Measurements from ENCODE around the gene DEGS2. TPM values are rescaled to one million over a fixed set of nuclear protein-coding genes. Genes with fewer than 3 reads are reported as not detected.

The DEGS2 gene
- total RNA-seq, 1 experiment from 2014 or later, result 0.07 TPM

DNA sequence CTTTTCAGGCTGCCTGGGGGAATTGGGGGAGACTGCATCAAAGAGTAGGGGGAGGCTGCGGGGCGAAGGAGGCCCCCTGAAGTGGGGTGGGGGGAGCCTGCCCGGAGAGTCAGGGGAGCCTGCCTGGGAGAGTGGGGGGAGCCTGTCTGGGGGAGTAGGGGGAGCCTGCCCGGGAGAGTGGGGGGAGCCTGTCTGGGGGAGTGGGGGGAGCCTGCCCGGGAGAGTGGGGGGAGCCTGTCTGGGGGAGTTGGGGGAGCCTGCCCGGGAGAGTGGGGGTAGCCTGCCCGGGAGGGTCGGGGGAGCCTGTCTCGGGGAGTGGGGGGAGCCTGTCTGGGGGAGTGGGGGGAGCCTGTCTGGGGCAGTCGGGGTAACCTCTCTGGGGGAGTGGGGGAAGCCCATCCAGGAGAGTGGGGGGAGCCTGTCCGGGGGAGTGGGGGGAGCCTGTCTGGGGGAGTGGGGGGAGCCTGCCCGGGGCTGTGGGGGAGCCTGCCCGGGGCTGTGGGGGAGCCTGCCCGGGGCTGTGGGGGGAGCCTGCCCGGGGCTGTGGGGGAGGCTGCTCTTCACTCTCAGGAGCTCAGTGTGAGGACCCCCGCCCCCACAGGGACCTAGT, 6.5 kb upstream of the DEGS2 start:
- no TSS peak for BruUV-seq (replicated peaks)
- no peak overlapping the region for H3K4me3 Mint-ChIP-seq (ENCODE audit: unreplicated experiment)
- CTCF ChIA-PET, result interaction anchor here (0.7 kb wide), 1 partner anchor 511 kb away, joined by 3 read pairs; no protein-coding TSS in a partner anchor
- intact Hi-C loops (cut with micrococcal nuclease), result no loop called here
- POLR2A ChIA-PET, result interaction anchor here (0.7 kb wide), 1 partner anchor 10 kb away, joined by 4 read pairs; no protein-coding TSS in a partner anchor
- TF ChIP-seq CTCF (IDR thresholded peaks at IDR 0.05; ENCODE audit: unreplicated experiment), result no peak
- no peak overlapping the region for H3K27ac Mint-ChIP-seq (ENCODE audit: low read depth, unreplicated experiment)
- H3K4me1 Mint-ChIP-seq (ENCODE audit: insufficient read depth, unreplicated experiment), result no peaks in the 10 kb centered on the region
- no peak for DNase-seq (ENCODE audit: unreplicated experiment)
- H3K27me3 Mint-ChIP-seq (ENCODE audit: insufficient read depth, unreplicated experiment), result no peaks in the 10 kb centered on the region
- H3K9me3 Mint-ChIP-seq (ENCODE audit: unreplicated experiment), result no peaks in the 10 kb centered on the region
- no peaks in the 10 kb centered on the region for H3K36me3 Mint-ChIP-seq (ENCODE audit: insufficient read depth, unreplicated experiment)

DNA sequence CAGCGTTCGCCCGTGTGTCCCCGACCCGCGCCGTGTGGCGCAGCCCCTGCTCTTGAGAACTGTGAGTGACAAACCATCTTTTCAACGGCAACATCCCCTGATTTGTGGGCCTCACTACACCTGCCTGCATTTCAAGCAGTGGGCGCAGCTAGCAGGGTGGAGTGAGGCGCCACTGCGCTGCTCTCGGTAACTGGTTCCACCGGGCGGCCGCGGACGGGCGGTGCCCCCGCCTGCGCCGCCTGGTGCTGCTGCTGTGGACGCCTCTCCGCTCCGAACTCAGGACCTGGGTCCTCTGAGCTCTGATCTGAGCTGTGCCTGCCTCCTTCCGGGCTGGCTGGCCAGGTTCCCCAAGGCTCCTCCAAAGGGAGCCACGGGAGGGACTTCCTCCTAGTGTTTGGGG, 5.9 kb upstream of the DEGS2 start:
- TF ChIP-seq CTCF (IDR thresholded peaks at IDR 0.05; ENCODE audit: unreplicated experiment), result no peak
- CTCF ChIA-PET, result interaction anchor here (0.6 kb wide), 1 partner anchor 27 kb away, joined by 4 read pairs; no protein-coding TSS in a partner anchor
- no peak overlapping the region for H3K4me3 Mint-ChIP-seq (ENCODE audit: unreplicated experiment)
- no peaks in the 10 kb centered on the region for H3K4me1 Mint-ChIP-seq (ENCODE audit: insufficient read depth, unreplicated experiment)
- DNase-seq (ENCODE audit: unreplicated experiment), result no peak
- H3K27ac Mint-ChIP-seq (ENCODE audit: low read depth, unreplicated experiment), result no peak overlapping the region
- intact Hi-C loops (cut with micrococcal nuclease), result no loop called here
- POLR2A ChIA-PET, result interaction anchor here (0.7 kb wide), 1 partner anchor 9 kb away, joined by 4 read pairs; no protein-coding TSS in a partner anchor
- H3K27me3 Mint-ChIP-seq (ENCODE audit: insufficient read depth, unreplicated experiment), result no peaks in the 10 kb centered on the region
- H3K9me3 Mint-ChIP-seq (ENCODE audit: unreplicated experiment), result no peaks in the 10 kb centered on the region
- BruUV-seq (replicated peaks), result no TSS peak
- H3K36me3 Mint-ChIP-seq (ENCODE audit: insufficient read depth, unreplicated experiment), result no peaks in the 10 kb centered on the region

DNA sequence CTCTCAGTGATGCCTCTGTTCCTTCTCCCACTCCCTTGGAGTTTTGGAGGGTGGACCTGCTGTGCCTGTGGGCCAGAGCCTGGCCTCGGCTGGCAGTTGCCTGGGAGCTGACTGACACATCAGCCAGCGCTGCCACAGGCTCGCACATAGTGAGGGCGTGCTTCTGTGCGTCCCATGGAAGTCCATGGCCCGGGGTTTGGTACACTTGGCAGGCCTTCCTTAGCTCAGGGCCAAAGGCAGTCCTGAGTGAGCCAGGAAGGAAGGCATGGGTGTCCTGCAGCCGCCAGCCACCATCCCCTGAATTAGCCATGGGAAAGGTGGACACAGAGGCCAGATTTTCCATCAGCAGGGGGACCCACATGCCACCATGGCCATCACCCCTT, 1.1 kb upstream of the DEGS2 start:
- CTCF ChIA-PET, result interaction anchor here (1.0 to 2.5 kb wide), 2 partner anchors 44 to 52 kb away, joined by 3 to 10 read pairs; no protein-coding TSS in a partner anchor
- BruUV-seq (replicated peaks), result no TSS peak
- Mint-ChIP-seq H3K27ac (ENCODE audit: low read depth, unreplicated experiment) (no peak overlapping the region), H3K4me3 (ENCODE audit: unreplicated experiment) (no peak overlapping the region), H3K36me3 (ENCODE audit: insufficient read depth, unreplicated experiment) (peaks cover 6% of the 10 kb centered on the region), H3K4me1 (ENCODE audit: insufficient read depth, unreplicated experiment) (no peaks in the 10 kb centered on the region), H3K27me3 (ENCODE audit: insufficient read depth, unreplicated experiment) (no peaks in the 10 kb centered on the region), H3K9me3 (ENCODE audit: unreplicated experiment) (no peaks in the 10 kb centered on the region)
- intact Hi-C loops (cut with micrococcal nuclease), result no loop called here
- no peak for DNase-seq (ENCODE audit: unreplicated experiment)
- POLR2A ChIA-PET, result no interaction called here
- no peak for TF ChIP-seq CTCF (IDR thresholded peaks at IDR 0.05; ENCODE audit: unreplicated experiment)

DNA sequence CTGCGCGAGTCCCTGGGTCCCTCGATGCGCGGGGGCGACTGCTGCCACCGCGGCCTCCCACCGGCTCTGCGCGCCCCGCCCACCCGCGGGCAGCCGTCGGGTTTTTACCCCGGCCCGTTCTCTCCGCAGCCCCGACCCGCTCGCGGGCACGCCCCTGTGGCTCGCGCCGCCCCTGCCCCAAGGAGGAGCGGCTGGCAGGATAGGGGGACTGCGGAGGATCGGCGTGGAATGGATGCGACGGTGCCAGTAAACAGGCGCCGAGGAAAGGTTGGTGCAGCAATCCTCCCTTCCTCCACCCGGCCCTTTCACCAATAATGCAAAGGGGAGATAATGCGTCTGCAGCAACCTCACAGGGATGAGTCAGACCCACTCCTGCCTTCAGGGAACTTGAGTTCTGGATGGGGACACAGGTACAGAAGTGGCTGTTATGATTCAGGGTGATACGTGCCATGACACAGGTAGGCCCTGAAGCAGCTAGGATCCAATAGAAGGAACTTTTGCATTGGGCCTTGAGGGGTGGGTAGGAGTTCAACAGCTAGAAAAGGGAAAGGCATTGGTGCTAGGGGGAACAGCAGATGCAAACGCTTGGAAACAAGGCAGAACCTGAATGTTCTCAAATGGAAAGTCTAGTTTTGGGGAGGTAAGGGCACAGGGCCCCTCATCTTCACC, 554 bp upstream of the DEGS2 start:
- BruUV-seq (replicated peaks), result no TSS peak
- CTCF ChIA-PET, result interaction anchor here (1.0 to 2.5 kb wide), 2 partner anchors 43 to 52 kb away, joined by 3 to 10 read pairs; no protein-coding TSS in a partner anchor
- H3K4me1 Mint-ChIP-seq (ENCODE audit: insufficient read depth, unreplicated experiment), result no peaks in the 10 kb centered on the region
- no peak for TF ChIP-seq CTCF (IDR thresholded peaks at IDR 0.05; ENCODE audit: unreplicated experiment)
- peaks cover 3% of the 10 kb centered on the region for H3K9me3 Mint-ChIP-seq (ENCODE audit: unreplicated experiment)
- no peaks in the 10 kb centered on the region for H3K27me3 Mint-ChIP-seq (ENCODE audit: insufficient read depth, unreplicated experiment)
- intact Hi-C loops (cut with micrococcal nuclease), result no loop called here
- H3K36me3 Mint-ChIP-seq (ENCODE audit: insufficient read depth, unreplicated experiment), result peaks cover 6% of the 10 kb centered on the region
- DNase-seq (ENCODE audit: unreplicated experiment), result no peak
- no peak overlapping the region for H3K4me3 Mint-ChIP-seq (ENCODE audit: unreplicated experiment)
- no peak overlapping the region for H3K27ac Mint-ChIP-seq (ENCODE audit: low read depth, unreplicated experiment)
- POLR2A ChIA-PET, result no interaction called here

Measured in MCF 10A (cell line).